ENCODE data around the gene CTSF.
A peak's percentile ranks its signal among the peaks of the same experiment; 100 is the strongest.
"Not testable (repeated sequence)": the region's sequence is repeated elsewhere in the genome, so short reads cannot be mapped to it uniquely, and the experiment has no call there.

CTSF gene

GRCh38 chr11:66559142-66559865 is 9.1 kb downstream of the CTSF start:
- DNase-seq (ENCODE audit: low read depth), result no peak

DNA sequence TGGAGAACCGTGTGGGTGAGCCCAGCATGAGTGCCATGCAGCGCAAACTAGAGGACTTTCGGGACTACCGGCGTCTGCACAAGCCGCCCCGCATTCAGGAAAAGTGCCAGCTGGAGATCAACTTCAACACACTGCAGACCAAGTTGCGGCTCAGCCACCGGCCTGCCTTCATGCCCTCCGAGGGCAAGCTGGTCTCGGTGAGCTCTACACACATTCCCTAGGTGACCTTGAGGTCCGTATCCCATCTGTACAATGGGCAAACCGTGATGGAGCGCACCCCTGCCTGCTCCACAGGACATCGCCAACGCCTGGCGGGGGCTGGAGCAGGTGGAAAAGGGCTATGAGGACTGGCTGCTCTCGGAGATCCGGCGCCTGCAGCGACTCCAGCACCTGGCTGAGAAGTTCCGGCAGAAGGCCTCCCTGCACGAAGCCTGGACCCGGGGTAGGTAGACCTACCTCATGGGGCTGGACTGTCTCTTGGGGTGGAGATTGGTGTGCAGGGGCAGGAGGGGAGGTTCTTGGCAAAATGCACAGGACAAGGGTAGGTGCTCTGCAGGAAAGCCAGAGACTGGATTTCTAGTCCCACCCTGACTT is 10.6 kb downstream of the CTSF start:
- no peak for DNase-seq (ENCODE audit: low read depth)

GRCh38 chr11:66556086-66556485 is 12.3 kb downstream of the CTSF start:
- DNase-seq (ENCODE audit: low read depth), result no peak

DNA sequence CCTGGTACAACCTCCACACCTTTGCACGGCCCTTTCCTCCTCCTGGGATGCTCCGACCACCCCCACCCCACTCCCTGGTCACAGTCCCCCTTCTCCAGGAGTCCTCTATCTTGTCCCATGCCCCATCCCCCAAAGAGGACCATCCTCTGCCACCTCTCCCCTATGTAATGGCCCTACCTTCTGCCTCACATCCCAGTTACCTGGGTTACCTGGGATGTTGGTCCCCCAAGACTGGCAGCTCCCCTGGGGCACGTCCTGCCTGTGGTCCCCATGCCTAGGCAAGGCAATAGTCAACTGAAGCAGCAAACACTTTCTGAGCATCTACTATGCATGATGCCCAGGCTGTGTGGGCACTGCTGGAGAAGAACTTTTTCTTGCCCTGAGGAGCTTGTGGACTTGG is 13.0 kb downstream of the CTSF start:
- no peak for DNase-seq (ENCODE audit: low read depth)

DNA sequence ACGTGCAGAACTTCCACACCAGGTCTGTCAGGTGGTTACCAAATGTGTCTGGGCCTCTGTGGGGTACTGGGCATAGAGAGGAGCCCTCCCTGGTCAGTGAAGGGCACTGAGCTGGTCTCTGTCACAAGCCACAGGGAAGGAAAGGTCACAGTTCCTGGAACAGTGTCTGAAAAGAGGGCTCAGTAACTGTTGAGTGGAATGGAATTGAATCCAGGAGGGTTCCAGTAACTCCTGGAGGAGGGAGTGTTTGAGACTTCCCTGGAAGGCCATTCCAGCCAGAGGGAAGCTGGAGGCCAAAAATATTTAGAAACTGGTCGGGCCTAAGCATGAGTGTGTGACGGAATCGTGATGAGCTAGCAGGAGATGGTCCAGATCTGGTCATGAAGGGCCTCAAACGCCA is 13.8 kb downstream of the CTSF start:
- DNase-seq (ENCODE audit: low read depth), result no peak

DNA sequence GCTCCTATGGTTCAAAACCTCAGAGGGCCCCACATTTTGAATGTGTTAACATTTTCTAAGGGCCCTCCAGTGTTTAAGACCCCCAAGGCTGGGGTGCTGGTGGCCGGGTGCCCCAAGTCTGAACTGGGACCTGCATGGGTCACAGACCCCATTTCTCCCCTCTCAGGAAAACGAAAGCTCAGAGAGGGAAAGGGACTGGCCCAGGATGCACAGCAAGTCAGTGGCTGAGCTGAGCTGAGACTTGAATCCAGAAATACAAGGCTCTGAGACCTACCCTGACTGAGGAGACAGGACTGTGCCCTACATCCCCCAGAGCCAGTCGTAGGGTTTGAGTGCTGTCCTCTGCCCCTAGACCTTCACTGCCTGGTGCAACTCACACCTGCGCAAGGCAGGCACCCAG is 17.5 kb downstream of the CTSF start:
- no peak for DNase-seq (ENCODE audit: low read depth)

- DNase-seq (ENCODE audit: low read depth), result no peak
Measured at GRCh38 chr11:66549696-66550095, 18.7 kb downstream of the CTSF start.

- DNase-seq (ENCODE audit: low read depth), result no peak
Measured at GRCh38 chr11:66548774-66549630, 19.4 kb downstream of the CTSF start.

DNA sequence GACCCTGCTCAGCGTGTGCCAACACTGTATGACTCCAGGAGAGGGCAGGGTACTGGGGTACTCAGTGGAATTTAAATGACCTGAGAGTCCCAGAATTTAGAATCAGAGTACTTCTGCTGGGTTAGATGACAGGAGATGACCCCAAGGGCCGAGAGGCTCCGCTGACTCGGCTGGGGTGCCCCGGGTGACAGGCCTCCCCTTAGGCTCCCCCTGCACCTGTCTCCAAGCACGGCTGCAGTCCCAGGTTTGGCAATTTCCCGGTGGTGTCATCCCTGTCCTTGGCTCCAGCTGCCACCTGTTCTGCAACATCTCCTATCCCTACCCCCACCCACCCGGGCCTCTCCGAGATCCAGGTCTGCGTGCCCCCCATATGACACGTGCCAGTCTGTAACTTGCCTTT is 20.4 kb downstream of the CTSF start:
- no peak for DNase-seq (ENCODE audit: low read depth)

DNA sequence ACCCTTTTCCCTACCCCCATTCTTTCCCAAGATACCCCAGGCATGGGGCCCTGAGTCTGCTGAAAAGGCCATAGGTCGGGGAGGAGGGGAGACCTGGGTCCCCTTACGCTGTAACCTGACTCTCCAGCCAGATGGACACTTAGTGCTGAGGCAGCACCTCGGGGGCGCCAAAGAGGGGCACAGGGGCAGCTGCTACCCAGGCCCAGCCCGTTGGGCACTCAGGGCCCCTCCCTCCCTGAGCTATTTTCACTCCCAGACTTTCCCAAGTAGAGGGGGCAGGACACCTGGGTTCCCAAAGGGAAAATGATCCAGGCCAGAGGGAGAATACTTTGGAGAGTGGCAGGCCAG is 20.8 kb downstream of the CTSF start:
- no peak for DNase-seq (ENCODE audit: low read depth)

DNA sequence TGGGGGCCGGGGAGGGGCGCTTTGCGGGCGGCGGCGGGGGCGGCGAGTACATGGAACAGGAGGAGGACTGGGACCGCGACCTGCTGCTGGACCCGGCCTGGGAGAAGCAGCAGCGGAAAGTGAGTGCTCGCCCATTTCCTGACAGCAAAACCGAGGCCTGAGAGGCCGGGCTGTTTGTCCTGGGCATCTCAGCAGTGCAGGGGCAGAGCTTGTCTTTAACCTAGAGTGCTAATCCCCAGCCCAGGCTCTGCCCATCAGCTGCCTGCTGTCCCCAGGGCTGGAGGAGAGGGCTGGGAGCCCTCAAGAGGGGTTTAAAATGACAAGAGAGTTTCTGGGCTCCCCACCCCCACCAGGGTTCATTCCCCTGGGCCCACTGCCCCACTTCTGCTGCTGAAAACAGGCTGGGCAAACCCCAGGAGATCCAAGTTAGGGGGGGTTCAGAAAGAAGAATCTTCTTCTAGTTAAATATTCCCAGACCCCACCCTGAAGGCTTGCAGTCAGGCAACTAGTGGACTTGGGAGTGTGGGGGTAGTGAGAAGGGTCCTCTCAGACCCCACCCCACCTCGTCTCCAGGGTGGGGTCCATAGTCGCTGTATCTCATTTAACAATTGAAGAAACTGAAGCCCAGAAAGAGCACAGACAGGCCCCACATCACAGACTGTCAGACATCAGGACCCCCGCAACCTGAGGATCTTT is 21.3 kb downstream of the CTSF start:
- DNase-seq (ENCODE audit: low read depth), result no peak

GRCh38 chr11:66546368-66546965 is 21.9 kb downstream of the CTSF start, which contains the start of gene ACTN3:
ACTN3 (plus strand) TSS chr11:66546903; CDS start chr11:66546938, 35 bp downstream.
- no peak for DNase-seq (ENCODE audit: low read depth)

DNA sequence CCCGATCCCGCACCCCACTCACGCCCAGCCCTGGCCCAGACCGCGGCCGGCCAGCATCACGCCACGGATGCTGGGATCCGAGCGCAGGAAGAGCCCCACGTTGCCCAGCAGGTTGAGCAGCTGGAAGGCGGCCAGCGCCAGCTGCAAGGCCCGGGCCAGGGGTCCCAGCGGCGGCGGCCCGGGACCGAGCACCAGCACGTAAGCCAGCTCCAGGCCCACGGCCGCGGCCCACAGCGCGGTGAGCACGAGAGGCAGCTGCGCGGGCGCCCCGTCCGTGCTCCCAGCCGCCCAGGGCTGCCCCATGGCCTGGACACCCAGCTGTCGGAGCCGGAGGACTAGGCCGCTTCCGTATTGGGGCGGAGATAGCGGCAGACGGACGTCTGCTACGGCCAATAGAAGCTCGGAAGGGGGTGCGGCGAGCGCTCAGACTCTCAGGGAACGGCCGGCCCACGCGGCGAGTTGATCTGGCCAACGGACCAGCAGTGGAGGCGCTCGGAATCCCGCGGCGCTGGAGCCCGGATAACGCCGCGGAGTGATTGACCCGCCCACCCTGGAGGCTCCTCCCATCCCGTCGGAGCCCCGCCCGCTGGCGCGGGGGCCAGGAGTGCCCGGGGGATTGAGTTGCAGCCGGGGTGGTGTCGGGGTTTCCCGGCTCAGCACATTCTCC is 22.6 kb downstream of the CTSF start, which contains the start of gene ZDHHC24:
Gene ZDHHC24 (minus strand): TSS at position 348 of the 667 bp plus-strand sequence. CDS start 45 bp downstream, at position 303.
- DNase-seq (ENCODE audit: low read depth), result peak; percentile 83

- not testable (repeated sequence) for DNase-seq (ENCODE audit: low read depth)
Measured at GRCh38 chr11:66544952-66545351, 23.5 kb downstream of the CTSF start.

GRCh38 chr11:66543263-66544107 is 24.9 kb downstream of the CTSF start:
- DNase-seq (ENCODE audit: low read depth), result no peak

- no peak for DNase-seq (ENCODE audit: low read depth)
Measured at GRCh38 chr11:66542362-66542761, 26.0 kb downstream of the CTSF start.

DNA sequence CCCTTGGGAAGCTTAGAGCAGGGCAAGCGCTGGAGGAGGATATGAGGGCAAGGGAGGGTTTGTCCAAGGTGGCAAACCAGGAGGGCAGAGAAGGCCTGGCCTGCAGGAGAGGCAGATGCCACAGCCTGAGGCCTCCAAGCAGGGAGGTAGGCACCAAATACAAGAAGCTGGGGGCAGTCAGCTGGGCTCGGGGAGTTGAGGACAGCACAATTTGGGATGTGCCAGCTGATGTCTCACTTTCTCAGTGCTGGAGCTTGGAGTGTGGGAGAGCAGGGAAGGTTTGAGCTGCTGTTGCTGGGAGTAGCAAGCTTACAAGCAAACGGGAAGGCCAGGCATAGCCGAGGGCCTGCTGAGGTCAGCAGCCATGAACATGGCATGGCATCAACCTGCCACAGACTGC is 26.5 kb downstream of the CTSF start:
- no peak for DNase-seq (ENCODE audit: low read depth)

DNA sequence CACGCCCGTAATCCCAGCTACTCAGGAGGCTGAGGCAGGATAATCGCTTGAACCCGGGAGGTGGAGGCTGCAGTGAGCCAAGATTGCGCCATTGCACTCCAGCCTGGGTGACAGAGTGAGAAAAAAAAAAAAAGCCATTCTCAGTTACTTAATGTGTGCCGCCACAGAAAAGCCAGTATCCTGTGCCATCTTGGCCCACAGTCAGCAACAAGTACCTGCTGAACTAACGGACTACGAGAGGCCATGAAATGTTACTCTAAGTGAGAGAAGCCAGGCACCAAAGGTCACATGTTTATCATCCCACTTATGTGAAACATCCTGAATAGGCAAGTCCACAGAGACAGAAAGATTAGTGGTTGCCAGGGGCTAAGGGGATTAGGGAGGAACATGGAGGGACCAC is 27.8 kb downstream of the CTSF start:
- DNase-seq (ENCODE audit: low read depth), result not testable (repeated sequence)

DNA sequence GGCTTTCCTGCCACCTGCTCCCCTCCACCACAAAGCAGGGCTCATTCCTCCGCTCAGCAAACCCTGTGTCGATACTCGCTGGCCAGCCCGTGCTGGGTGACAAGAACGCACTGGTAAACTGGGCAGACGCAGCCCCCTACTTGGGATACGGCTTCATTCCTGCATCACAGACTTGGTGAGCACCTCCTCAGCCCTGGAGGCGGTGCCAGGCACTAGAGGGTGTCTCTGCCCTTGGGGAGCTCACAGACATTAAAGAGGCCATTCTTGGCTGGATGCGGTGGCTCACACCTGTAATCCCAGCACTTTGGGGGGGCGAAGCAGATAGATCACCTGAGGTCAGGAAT is 28.6 kb downstream of the CTSF start:
- DNase-seq (ENCODE audit: low read depth), result no peak

DNA sequence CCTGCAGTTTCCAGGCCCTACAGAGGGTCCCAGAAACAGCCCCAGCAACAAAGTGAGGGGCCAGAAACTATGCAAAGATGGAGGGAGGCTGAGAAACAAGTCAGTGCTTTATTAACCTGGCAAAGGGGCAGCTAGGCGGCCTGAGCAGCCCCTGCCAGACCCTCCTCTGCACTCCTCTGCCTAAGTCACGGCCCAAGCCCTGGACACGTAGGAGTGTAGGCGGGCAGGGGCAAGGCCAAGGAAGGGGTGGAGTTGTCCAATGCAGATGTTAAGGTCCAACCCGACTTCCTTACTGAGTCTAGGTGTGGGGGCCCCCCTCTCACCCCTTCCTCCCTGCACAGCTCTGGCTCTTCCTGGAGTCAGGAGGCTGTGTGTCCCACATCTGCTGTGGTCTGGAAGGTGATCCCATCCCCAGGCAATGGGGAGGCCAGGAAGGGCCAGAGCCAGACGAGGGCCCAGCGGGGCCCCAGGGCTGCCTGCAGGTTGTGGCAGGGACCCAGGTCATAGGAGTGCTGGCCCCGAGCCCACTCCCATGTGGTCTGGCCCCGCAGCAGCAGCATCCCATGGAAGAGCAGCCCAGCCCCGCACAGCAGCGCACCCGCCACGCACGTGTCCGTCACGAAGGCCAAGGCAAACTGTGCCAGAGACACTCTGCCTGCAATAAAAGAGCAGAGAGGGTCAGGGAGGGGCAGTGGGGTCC is 29.1 kb downstream of the CTSF start:
- DNase-seq (ENCODE audit: low read depth), result no peak

All from non-pigmented ciliary epithelial cell (primary cell).